GM23338 (cell line): ENCODE data around the gene ABCC9. TPM values are rescaled to one million over a fixed set of nuclear protein-coding genes. Genes with fewer than 3 reads are reported as not detected.

Experiments
- EZH2phosphoT487 ChIP-seq: fragments of 200-600 bp; sonication (generic); IDR thresholded peaks from one replicate; pipeline ENCODE4 v1.8.1; 2018; ENCODE audit warnings: antibody characterized with exemption; ENCODE audit not compliant: unreplicated experiment
- polyA plus RNA-seq: library from polyadenylated mRNA; unstranded; fragments of >200 nt; fragmentation: Nextera tagmentation; extraction: Ambion mirVana; gene quantifications from 2 replicates; pipeline ENCODE4 v1.2.1, GENCODE V29; 2016
- total RNA-seq: library from RNA; depleted of rRNA; stranded (reverse); fragments of >200 nt; shearing (Covaris generic); gene quantifications from 2 replicates; pipeline ENCODE4 v1.2.3, GENCODE V29; 2014
- TF ChIP-seq, protein P1 (sequence below): fragments of 250-450 bp; sonication (Bioruptor Pico); IDR thresholded peaks from 2 replicates; pipeline ENCODE4 v1.5.0; 2020; ENCODE audit warnings: mild to moderate bottlenecking, moderate library complexity
- TF ChIP-seq, protein P2 (sequence below): IDR thresholded peaks from one replicate; pipeline ENCODE4 v1.6.1; 2018; ENCODE audit warnings: antibody characterized with exemption; ENCODE audit not compliant: unreplicated experiment
- TF ChIP-seq, protein P3 (sequence below): IDR thresholded peaks from 2 replicates; pipeline ENCODE4 v1.6.1; 2016; ENCODE audit warnings: antibody characterized with exemption

Gene ABCC9
- total and polyA plus RNA-seq, 2 experiments from 2014 or later = not detected

DNA sequence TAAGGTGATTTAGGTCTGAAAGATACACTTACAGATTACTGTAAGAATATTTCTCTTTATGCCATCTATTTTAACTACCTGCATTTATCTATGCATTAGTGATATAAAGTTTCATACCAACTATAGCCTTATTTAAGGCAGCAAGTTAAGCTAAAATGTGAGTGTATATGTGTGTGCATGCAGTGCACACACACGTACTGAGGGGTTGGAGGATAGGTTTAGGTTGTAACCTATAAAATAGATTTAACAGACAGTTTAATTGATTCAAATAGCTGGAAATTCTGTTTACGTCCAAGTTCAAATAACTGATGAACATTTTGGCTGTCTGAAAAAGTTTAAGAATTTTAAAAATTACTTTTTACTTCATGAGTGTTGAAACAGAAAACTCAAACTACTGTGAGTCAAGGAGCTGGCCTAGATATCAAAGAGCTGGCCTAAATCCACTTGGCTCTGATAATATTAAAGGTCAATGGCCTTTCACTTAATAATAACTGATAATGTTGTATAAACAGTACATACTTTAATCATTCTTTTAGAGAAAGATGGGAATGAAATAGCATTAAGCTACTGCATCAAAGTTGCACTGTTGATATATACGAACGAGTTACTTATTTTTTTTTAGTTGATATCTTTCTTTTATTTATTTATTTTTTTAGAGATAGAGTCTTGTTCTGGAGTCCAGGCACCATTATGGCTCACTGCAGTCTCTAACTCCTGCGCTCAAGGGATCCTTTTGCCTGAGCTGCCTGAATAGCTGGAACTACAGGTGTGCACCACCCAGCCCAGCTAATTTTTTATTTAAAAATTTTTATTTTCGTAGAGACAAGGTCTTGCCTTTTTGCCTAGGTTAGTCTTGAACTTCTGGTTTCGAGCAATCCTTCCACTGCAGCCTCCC, 152.9 kb downstream of the ABCC9 start (continued):
- TF ChIP-seq, protein P1, sequence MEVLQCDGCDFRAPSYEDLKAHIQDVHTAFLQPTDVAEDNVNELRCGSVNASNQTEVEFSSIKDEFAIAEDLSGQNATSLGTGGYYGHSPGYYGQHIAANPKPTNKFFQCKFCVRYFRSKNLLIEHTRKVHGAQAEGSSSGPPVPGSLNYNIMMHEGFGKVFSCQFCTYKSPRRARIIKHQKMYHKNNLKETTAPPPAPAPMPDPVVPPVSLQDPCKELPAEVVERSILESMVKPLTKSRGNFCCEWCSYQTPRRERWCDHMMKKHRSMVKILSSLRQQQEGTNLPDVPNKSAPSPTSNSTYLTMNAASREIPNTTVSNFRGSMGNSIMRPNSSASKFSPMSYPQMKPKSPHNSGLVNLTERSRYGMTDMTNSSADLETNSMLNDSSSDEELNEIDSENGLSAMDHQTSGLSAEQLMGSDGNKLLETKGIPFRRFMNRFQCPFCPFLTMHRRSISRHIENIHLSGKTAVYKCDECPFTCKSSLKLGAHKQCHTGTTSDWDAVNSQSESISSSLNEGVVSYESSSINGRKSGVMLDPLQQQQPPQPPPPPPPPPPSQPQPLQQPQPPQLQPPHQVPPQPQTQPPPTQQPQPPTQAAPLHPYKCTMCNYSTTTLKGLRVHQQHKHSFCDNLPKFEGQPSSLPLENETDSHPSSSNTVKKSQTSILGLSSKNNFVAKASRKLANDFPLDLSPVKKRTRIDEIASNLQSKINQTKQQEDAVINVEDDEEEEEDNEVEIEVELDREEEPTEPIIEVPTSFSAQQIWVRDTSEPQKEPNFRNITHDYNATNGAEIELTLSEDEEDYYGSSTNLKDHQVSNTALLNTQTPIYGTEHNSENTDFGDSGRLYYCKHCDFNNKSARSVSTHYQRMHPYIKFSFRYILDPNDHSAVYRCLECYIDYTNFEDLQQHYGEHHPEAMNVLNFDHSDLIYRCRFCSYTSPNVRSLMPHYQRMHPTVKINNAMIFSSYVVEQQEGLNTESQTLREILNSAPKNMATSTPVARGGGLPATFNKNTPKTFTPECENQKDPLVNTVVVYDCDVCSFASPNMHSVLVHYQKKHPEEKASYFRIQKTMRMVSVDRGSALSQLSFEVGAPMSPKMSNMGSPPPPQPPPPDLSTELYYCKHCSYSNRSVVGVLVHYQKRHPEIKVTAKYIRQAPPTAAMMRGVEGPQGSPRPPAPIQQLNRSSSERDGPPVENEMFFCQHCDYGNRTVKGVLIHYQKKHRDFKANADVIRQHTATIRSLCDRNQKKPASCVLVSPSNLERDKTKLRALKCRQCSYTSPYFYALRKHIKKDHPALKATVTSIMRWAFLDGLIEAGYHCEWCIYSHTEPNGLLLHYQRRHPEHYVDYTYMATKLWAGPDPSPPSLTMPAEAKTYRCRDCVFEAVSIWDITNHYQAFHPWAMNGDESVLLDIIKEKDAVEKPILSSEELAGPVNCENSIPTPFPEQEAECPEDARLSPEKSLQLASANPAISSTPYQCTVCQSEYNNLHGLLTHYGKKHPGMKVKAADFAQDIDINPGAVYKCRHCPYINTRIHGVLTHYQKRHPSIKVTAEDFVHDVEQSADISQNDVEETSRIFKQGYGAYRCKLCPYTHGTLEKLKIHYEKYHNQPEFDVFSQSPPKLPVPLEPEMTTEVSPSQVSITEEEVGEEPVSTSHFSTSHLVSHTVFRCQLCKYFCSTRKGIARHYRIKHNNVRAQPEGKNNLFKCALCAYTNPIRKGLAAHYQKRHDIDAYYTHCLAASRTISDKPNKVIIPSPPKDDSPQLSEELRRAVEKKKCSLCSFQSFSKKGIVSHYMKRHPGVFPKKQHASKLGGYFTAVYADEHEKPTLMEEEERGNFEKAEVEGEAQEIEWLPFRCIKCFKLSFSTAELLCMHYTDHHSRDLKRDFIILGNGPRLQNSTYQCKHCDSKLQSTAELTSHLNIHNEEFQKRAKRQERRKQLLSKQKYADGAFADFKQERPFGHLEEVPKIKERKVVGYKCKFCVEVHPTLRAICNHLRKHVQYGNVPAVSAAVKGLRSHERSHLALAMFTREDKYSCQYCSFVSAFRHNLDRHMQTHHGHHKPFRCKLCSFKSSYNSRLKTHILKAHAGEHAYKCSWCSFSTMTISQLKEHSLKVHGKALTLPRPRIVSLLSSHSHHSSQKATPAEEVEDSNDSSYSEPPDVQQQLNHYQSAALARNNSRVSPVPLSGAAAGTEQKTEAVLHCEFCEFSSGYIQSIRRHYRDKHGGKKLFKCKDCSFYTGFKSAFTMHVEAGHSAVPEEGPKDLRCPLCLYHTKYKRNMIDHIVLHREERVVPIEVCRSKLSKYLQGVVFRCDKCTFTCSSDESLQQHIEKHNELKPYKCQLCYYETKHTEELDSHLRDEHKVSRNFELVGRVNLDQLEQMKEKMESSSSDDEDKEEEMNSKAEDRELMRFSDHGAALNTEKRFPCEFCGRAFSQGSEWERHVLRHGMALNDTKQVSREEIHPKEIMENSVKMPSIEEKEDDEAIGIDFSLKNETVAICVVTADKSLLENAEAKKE = no peak
- no peak for TF ChIP-seq EZH2phosphoT487
- TF ChIP-seq, protein P2, sequence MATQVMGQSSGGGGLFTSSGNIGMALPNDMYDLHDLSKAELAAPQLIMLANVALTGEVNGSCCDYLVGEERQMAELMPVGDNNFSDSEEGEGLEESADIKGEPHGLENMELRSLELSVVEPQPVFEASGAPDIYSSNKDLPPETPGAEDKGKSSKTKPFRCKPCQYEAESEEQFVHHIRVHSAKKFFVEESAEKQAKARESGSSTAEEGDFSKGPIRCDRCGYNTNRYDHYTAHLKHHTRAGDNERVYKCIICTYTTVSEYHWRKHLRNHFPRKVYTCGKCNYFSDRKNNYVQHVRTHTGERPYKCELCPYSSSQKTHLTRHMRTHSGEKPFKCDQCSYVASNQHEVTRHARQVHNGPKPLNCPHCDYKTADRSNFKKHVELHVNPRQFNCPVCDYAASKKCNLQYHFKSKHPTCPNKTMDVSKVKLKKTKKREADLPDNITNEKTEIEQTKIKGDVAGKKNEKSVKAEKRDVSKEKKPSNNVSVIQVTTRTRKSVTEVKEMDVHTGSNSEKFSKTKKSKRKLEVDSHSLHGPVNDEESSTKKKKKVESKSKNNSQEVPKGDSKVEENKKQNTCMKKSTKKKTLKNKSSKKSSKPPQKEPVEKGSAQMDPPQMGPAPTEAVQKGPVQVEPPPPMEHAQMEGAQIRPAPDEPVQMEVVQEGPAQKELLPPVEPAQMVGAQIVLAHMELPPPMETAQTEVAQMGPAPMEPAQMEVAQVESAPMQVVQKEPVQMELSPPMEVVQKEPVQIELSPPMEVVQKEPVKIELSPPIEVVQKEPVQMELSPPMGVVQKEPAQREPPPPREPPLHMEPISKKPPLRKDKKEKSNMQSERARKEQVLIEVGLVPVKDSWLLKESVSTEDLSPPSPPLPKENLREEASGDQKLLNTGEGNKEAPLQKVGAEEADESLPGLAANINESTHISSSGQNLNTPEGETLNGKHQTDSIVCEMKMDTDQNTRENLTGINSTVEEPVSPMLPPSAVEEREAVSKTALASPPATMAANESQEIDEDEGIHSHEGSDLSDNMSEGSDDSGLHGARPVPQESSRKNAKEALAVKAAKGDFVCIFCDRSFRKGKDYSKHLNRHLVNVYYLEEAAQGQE = no peak
- TF ChIP-seq, protein P3, sequence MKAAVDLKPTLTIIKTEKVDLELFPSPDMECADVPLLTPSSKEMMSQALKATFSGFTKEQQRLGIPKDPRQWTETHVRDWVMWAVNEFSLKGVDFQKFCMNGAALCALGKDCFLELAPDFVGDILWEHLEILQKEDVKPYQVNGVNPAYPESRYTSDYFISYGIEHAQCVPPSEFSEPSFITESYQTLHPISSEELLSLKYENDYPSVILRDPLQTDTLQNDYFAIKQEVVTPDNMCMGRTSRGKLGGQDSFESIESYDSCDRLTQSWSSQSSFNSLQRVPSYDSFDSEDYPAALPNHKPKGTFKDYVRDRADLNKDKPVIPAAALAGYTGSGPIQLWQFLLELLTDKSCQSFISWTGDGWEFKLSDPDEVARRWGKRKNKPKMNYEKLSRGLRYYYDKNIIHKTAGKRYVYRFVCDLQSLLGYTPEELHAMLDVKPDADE = no peak
